GM21528 (cell line): ENCODE data around the gene COL5A3.
"Not testable (repeated sequence)": the region's sequence is repeated elsewhere in the genome, so short reads cannot be mapped to it uniquely, and the experiment has no call there.

Experiments
- ATAC-seq: cut with Tn5 transposase; IDR thresholded peaks from one replicate; pipeline ENCODE4 v1.9.1; 2021; ENCODE audit warnings: mild to moderate bottlenecking, moderate library complexity; ENCODE audit not compliant: unreplicated experiment, low FRiP score

COL5A3 gene

GRCh38 chr19:10010247-10010691, at the start of gene COL5A3:
Gene COL5A3, minus strand, starts transcription at chr19:10010504. Its CDS starts 119 bp downstream, at chr19:10010385.
- ATAC-seq = no peak

GRCh38 chr19:10052602-10053360, 42.5 kb upstream of the COL5A3 start:
- no peak for ATAC-seq

GRCh38 chr19:10049626-10050025, 39.3 kb upstream of the COL5A3 start:
- no peak for ATAC-seq

GRCh38 chr19:10045371-10045770, 35.1 kb upstream of the COL5A3 start:
- ATAC-seq = no peak

DNA sequence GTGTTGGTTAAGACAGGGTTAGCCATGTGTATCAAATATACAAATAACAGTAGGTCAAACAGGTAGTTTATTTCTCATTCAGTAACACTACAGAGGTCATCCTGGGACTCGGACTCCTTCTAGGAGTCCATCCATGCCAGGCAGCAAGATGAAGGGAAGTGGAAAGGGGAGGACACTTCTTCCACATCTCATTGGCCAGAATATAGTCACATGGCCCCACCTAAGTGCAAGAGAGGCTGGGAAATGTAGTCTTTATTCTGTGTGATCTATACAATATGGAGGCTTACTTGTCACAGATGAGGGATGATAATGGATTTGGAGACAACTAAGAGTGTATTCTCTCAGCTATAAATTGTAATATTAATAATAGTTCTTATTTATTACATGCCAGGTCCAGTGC, 34.1 kb upstream of the COL5A3 start:
- no peak for ATAC-seq

GRCh38 chr19:10043286-10043927, 33.1 kb upstream of the COL5A3 start:
- ATAC-seq = no peak

- no peak for ATAC-seq
Observed at GRCh38 chr19:10037809-10038208, 27.5 kb upstream of the COL5A3 start.

GRCh38 chr19:10037367-10037766, 27.1 kb upstream of the COL5A3 start:
- ATAC-seq = no peak

- ATAC-seq = no peak
Observed at GRCh38 chr19:10036601-10037071, 26.3 kb upstream of the COL5A3 start.

DNA sequence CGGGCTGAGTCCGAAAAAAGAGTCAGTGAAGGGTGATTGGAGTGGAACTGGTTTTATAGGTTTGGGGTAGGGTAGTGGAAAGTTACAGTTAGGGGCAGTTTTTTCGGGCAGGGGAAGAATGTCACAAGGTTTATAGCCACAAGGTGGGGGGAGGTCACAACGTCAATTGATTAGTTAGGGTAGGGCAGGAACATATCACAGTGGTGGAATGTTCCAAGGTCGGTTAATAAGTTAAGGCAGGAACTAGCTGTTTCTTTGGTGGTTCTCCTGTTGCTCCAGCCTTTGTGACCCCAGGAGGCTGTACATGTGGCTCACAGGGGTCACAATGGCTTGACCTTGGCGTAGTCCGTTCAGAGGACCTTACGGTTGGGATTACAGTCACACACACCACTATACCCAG, 23.3 kb upstream of the COL5A3 start:
- no peak for ATAC-seq

DNA sequence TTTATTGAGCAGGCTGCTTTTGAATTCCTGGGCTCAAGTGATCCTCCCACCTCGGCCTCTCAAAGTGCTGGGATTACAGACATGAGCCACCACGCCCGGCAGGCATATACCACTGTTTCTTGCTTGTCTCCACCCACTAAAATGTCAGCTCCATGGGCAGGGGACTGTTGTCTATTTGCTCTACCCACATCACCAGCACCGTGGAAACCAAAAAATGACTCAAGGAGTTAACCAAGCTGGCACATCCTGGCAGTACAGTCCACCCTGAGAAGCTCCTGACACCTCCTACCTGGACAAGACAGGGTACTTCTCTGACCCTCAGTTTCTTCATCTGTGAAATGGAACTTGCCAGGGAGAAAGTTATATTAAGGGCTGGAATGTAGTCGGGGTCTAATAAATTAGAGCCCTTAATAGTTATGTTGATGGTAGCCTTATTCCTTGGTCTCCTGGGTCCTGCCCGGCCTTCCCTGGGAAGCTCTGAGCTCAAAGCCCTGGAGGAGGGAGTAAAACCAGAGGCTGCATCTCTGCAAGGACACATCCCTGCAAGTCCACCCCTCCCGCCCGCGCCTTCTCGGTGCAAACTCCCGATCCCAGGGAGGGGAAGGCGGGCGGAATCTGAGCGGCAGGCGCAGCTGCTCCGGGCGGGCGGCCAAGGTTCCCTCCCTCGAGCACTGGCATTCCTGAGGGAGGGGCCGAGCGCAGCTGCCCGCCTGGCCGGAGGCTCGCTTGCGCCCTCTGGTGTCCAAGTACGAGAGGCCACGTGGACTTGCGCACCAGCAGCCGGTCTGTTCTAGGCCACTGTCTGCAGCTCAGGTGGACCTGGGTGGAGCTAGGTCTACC, 17.1 kb upstream of the COL5A3 start:
- ATAC-seq = no peak

DNA sequence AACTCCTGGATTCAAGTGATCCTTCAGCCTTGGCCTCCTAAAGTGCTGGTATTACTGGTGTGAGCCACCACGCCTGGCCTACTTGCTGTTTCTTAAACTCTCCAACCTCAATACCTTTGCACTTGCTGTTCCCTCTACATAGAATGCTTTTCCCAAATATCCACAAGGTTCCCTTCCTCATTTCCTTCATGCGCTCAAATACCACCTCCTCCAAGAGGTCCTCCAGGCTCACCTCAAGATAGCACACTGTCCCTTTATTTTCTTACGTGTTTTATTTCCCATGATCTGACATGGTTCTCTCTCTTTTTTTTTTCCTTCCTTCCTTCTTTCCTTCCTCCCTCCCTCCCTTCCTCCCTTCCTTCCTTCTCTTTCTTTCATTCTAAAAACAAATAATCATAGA, 16.4 kb upstream of the COL5A3 start:
- no peak for ATAC-seq

GRCh38 chr19:10023096-10023495, 12.8 kb upstream of the COL5A3 start:
- not testable (repeated sequence) for ATAC-seq

- ATAC-seq = no peak
Observed at GRCh38 chr19:10021863-10022262, 11.6 kb upstream of the COL5A3 start.

- no peak for ATAC-seq
Observed at GRCh38 chr19:10021446-10021845, 11.1 kb upstream of the COL5A3 start.

DNA sequence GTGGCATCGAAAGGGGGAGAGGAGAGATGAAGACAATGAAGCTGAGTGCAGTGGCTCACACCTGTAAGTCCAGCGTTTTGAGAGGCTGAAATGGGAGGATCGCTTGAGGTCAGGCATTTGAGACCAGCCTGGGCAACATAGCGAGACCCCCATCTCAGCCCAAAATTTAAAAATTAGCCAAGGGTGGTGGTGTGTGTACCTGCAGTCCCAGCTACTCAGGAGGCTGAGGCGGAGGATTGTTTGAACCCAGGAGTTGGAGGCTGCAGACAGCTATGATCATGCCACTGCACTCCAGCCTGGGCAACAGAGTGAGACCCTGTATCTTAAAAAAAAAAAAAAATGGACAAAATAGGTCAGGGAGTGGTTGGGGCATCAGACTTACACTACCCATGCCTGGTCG, 10.5 kb upstream of the COL5A3 start:
- ATAC-seq = no peak

DNA sequence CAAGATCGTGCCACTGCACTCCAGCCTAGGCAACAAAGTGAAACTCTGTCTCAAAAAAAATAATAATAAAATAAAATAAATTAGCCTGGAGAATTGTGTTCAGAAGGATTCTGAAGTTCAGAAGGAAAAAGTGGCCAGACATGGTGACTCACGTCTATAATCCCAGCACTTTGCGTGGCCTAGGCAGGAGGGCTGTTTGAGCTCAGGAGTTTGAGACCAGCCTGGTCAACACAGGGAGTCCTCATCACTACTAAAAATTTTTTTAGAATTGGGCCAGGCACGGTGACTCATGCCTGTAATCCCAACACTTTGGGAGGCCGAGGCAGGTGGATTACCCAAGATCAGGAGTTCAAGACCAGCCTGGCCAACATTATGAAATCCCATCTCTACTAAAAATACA, 8.9 kb upstream of the COL5A3 start:
- no peak for ATAC-seq

DNA sequence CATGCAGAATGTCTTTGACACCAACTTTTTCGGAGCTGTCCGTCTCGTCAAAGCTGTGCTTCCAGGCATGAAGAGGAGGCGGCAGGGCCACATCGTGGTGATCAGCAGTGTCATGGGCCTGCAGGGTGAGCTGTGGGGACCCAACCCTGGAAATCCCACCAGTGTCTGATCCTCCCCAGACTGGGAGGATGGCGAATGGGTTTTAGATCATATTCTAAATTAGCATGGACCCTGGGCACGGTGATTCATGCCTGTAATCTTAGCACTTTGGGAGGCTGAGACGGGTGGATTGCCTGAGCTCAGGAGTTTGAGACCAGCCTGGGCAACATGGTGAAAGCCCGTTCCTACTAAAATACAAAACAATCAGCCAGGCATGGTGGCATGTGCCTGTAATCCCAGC, 8.5 kb upstream of the COL5A3 start:
- no peak for ATAC-seq

DNA sequence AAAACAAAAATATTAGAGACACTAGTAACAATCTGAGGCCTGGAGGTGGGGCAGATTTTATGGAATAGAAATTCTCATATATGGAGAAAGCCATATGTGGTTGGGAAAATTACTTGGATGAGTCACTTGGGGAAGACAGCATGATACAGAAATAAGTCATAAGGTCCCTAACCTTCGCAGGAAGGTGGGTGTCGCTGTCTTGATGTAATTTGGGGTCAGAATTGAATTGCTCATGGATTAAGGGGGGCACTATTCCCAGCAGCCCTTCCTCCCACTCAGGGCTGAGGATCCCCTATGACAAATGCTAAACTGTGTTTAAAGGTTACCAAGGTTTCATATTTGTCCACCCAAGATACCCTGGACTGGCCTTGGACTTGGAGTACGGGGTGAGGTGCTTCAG, 8.0 kb upstream of the COL5A3 start:
- ATAC-seq = no peak

DNA sequence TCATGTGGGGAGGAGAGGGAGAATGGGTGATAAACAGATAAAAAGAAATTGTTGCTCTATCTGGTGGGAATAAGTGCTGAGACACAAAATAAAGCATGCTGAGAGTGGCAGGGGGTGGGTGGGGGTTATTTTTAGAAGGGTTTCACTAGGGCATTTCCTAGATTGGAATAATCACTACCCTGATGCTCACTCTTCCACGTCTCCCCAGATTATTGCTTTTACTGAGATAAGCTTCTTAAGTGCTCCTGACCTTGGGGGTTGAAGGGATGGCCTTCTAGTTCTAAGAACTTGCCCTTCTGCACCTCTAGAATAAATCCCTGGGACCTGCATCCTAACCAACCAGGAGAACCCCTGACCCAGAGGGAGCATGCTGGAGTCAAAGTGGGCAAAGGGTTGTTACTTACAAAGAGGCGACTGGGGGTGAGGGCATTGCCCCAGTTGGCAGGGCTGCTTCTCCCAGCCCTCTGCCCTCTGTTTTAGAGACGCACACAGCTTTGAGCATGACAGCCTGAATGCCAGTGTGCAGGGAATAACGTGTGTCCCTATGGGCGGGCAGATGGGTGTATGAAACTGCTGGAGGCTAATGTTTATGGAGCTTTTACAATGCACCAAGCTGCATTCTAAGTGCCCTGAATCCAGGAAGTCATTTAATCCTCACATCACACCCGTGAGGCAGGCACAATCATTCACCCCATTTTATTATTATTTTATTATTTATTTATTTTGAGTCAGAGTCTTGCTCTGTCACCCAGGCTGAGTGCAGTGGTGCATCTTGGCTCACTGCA, 3.7 kb upstream of the COL5A3 start:
- no peak for ATAC-seq
